ENCODE measurements around the gene POTEB3.
"Not testable (repeated sequence)": the region's sequence is repeated elsewhere in the genome, so short reads cannot be mapped to it uniquely, and the experiment has no call there.

- TF ChIP-seq CTCF, POLR2A (IDR thresholded peaks at IDR 0.05): not testable (repeated sequence)
Measured at GRCh38 chr15:21397186-21397585, 43.1 kb downstream of the POTEB3 start.
